Measurements from ENCODE around the gene ABI2.
"Not testable (repeated sequence)": the region's sequence is repeated elsewhere in the genome, so short reads cannot be mapped to it uniquely, and the experiment has no call there.

Gene ABI2

DNA sequence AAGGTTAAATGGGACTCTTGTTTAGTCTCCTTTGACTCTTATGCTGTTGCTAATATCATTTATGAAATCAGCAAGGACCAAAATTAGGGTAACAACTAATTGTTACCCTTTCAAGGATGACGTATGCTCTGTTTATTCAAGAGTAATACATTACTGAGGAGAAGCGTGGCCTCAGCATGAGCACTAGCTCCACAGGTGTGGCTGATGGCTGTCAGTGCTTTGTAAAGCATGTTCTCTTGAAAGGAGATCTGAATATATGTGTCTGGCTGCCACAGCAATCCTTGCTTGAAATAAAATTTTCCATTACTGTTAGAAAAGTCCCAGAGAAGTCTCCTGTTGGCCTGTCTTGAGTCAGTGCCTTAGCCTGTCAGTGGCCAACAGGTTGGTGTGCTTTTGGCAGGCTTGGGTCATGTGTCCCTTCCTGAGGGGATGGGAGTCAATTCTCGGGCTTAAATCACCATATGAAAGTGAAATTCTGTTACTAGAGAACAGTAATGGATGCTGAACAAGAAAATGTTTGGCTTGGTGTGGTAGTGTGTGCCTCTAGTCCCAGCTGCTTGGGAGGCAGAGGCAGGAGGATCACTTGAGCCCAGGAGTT is 32.7 kb downstream of the ABI2 start:
- no peaks in the 10 kb centered on the region for H3K9me3 ChIP-seq (replicated peaks; ENCODE audit: low read length)

GRCh38 chr2:203361495-203361894 is 33.3 kb downstream of the ABI2 start:
- H3K4me2 ChIP-seq (ENCODE audit: low read length) = no peak overlapping the region
- H3K4me3 ChIP-seq (ENCODE audit: low read length) = no peak overlapping the region
- peaks cover 3% of the 10 kb centered on the region for H3K36me3 ChIP-seq (ENCODE audit: insufficient read depth, low read length)
- no peak overlapping the region for H3K9ac ChIP-seq (ENCODE audit: low read depth, low read length)
- H3K9me3 ChIP-seq (replicated peaks; ENCODE audit: low read length) = no peaks in the 10 kb centered on the region
- no peaks in the 10 kb centered on the region for H3K27me3 ChIP-seq (ENCODE audit: control insufficient read depth, insufficient read depth, low read length)
- no peaks in the 10 kb centered on the region for H3K4me1 ChIP-seq (ENCODE audit: control insufficient read depth, insufficient read depth, low read length)

More for the DNA sequence above, 32.7 kb downstream of the ABI2 start:
- Histone ChIP-seq H3K4me2 (ENCODE audit: low read length) (no peak overlapping the region), H3K27me3 (ENCODE audit: control insufficient read depth, insufficient read depth, low read length) (no peaks in the 10 kb centered on the region), H3K4me3 (ENCODE audit: low read length) (no peak overlapping the region), H3K36me3 (ENCODE audit: insufficient read depth, low read length) (peaks cover 3% of the 10 kb centered on the region), H3K4me1 (ENCODE audit: control insufficient read depth, insufficient read depth, low read length) (no peaks in the 10 kb centered on the region), H3K9ac (ENCODE audit: low read depth, low read length) (no peak overlapping the region)

- Histone ChIP-seq H3K27me3 (ENCODE audit: control insufficient read depth, insufficient read depth, low read length) (no peaks in the 10 kb centered on the region), H3K9me3 (replicated peaks; ENCODE audit: low read length) (no peaks in the 10 kb centered on the region), H3K4me2 (ENCODE audit: low read length) (no peak overlapping the region), H3K9ac (ENCODE audit: low read depth, low read length) (no peak overlapping the region), H3K4me3 (ENCODE audit: low read length) (no peak overlapping the region), H3K4me1 (ENCODE audit: control insufficient read depth, insufficient read depth, low read length) (no peaks in the 10 kb centered on the region), H3K36me3 (ENCODE audit: insufficient read depth, low read length) (peaks cover 6% of the 10 kb centered on the region)
These were observed 33.7 kb downstream of the ABI2 start for GRCh38 chr2:203361922-203362321.

GRCh38 chr2:203366639-203367466 is 38.7 kb downstream of the ABI2 start:
- no peaks in the 10 kb centered on the region for H3K9me3 ChIP-seq (replicated peaks; ENCODE audit: low read length)
- no peak overlapping the region for H3K4me3 ChIP-seq (ENCODE audit: low read length)
- no peak overlapping the region for H3K4me2 ChIP-seq (ENCODE audit: low read length)
- H3K27me3 ChIP-seq (ENCODE audit: control insufficient read depth, insufficient read depth, low read length) = no peaks in the 10 kb centered on the region
- peaks cover 12% of the 10 kb centered on the region for H3K36me3 ChIP-seq (ENCODE audit: insufficient read depth, low read length)
- no peak overlapping the region for H3K9ac ChIP-seq (ENCODE audit: low read depth, low read length)
- no peaks in the 10 kb centered on the region for H3K4me1 ChIP-seq (ENCODE audit: control insufficient read depth, insufficient read depth, low read length)

DNA sequence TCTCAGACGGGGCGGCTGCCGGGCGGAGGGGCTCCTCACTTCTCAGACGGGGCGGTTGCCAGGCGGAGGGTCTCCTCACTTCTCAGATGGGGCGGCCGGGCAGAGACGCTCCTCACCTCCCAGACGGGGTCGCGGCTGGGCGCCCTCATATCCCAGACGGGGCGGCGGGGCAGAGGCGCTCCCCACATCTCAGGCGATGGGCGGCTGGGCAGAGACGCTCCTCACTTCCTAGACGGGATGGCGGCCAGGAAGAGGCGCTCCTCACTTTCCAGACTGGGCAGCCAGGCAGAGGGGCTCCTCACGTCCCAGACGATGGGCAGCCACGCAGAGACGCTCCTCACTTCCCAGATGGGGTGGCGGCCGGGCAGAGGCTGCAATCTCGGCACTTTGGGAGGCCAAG is 44.5 kb downstream of the ABI2 start:
- not testable (repeated sequence) for H3K9ac ChIP-seq (ENCODE audit: low read depth, low read length); H3K27me3 ChIP-seq (ENCODE audit: control insufficient read depth, insufficient read depth, low read length); H3K4me2 ChIP-seq (ENCODE audit: low read length); H3K4me3 ChIP-seq (ENCODE audit: low read length); H3K9me3 ChIP-seq (replicated peaks; ENCODE audit: low read length); H3K4me1 ChIP-seq (ENCODE audit: control insufficient read depth, insufficient read depth, low read length); H3K36me3 ChIP-seq (ENCODE audit: insufficient read depth, low read length)

DNA sequence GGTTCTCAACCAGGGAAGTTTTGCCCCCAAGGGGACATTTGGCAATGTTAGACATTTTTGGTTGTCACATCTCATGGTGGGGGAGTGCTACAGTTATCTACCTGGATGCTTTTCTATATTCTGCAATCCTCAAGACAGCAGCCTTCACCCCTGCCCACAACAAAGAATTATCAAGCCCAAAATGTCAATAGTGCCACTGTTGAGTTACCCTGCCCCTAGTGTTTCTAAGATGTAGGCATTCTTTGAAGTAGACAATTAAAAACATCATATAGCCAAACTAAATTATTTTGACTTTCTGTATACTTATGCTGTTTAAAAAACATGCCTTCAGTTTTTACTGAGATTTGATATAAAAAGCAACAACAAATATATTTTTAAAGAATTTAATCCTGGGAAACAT is 48.0 kb downstream of the ABI2 start:
- H3K9ac ChIP-seq (ENCODE audit: low read depth, low read length) = no peak overlapping the region
- H3K9me3 ChIP-seq (replicated peaks; ENCODE audit: low read length) = no peaks in the 10 kb centered on the region
- no peak overlapping the region for H3K4me2 ChIP-seq (ENCODE audit: low read length)
- H3K4me1 ChIP-seq (ENCODE audit: control insufficient read depth, insufficient read depth, low read length) = no peaks in the 10 kb centered on the region
- no peaks in the 10 kb centered on the region for H3K27me3 ChIP-seq (ENCODE audit: control insufficient read depth, insufficient read depth, low read length)
- peaks cover 3% of the 10 kb centered on the region for H3K36me3 ChIP-seq (ENCODE audit: insufficient read depth, low read length)
- no peak overlapping the region for H3K4me3 ChIP-seq (ENCODE audit: low read length)

GRCh38 chr2:203379156-203379555 is 51.0 kb downstream of the ABI2 start:
- no peak overlapping the region for H3K4me2 ChIP-seq (ENCODE audit: low read length)
- H3K27me3 ChIP-seq (ENCODE audit: control insufficient read depth, insufficient read depth, low read length) = no peaks in the 10 kb centered on the region
- H3K36me3 ChIP-seq (ENCODE audit: insufficient read depth, low read length) = peaks cover 10% of the 10 kb centered on the region
- H3K9ac ChIP-seq (ENCODE audit: low read depth, low read length) = no peak overlapping the region
- no peaks in the 10 kb centered on the region for H3K4me1 ChIP-seq (ENCODE audit: control insufficient read depth, insufficient read depth, low read length)
- no peaks in the 10 kb centered on the region for H3K9me3 ChIP-seq (replicated peaks; ENCODE audit: low read length)
- no peak overlapping the region for H3K4me3 ChIP-seq (ENCODE audit: low read length)

DNA sequence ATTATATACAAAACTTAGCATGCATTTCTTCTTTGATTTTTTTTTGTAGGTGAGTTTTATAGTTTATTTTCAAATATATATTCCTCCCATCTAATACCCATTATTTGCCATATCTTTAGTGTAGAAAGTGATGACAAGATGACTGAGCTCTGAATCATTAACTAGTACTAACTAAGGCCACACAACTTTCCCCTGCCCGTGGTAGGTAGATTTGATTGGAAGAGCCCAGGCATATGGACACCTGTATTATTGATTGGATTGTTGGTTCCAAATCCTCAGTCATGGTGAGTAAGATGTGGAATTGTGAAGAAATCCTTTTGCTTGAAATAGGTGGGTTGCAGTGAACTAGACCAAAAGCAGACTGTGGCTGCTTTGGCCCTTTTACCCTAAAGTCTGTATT is 54.8 kb downstream of the ABI2 start:
- Histone ChIP-seq H3K4me2 (ENCODE audit: low read length) (no peak overlapping the region), H3K9ac (ENCODE audit: low read depth, low read length) (no peak overlapping the region), H3K36me3 (ENCODE audit: insufficient read depth, low read length) (peaks cover 14% of the 10 kb centered on the region), H3K4me3 (ENCODE audit: low read length) (no peak overlapping the region), H3K9me3 (replicated peaks; ENCODE audit: low read length) (no peaks in the 10 kb centered on the region), H3K4me1 (ENCODE audit: control insufficient read depth, insufficient read depth, low read length) (no peaks in the 10 kb centered on the region), H3K27me3 (ENCODE audit: control insufficient read depth, insufficient read depth, low read length) (no peaks in the 10 kb centered on the region)

DNA sequence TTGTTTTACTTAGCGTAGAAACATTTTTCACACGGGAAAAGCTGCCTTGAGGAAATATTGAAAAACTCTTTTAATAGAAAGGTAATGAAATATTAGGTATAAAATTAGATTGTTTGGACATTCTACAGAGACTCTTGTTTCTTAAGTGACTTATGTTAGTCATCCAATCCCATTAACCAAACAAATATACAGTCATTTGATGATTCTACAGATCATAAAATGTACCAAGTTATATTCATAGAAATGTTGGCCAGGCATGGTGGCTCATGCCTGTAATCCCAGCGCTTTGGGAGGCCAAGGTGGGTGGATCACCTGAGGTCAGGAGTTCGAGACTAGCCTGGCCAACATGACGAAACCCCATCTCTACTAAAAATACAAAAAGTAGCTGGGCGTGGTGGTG is 60.0 kb downstream of the ABI2 start:
- H3K4me3 ChIP-seq (ENCODE audit: low read length); H3K9me3 ChIP-seq (replicated peaks; ENCODE audit: low read length); H3K9ac ChIP-seq (ENCODE audit: low read depth, low read length): not testable (repeated sequence)

DNA sequence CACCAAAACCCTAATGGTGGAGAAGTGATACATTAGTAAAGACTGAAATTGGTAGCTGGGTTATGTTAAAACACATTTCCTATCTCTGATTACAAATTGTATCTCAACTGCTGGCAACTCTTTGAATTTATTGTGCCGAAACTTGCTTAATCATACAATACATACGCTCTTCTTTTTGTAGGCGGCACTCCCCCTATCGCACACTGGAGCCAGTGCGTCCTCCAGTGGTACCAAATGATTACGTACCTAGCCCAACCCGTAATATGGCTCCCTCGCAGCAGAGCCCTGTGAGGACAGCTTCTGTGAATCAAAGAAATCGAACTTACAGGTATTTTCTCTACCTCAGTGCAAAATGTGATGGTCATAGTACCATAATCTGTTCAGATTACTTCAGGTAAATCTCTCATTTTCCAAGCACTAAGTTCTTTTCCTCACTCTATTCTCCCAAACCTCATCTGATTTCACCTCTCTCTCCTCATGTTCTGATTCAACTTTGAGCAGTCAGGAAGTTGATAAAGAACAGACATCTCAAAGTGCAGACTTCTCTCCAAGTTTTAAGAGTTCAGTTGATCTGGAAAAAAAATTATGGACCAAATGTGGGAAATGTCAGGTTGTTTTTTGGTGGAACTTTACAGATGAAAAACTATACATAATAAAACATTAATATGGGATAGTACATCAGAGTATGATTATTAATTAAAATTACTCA is 66.5 kb downstream of the ABI2 start:
- Histone ChIP-seq H3K27me3 (ENCODE audit: control insufficient read depth, insufficient read depth, low read length) (no peaks in the 10 kb centered on the region), H3K4me2 (ENCODE audit: low read length) (no peak overlapping the region), H3K4me1 (ENCODE audit: control insufficient read depth, insufficient read depth, low read length) (no peaks in the 10 kb centered on the region), H3K4me3 (ENCODE audit: low read length) (no peak overlapping the region), H3K9me3 (replicated peaks; ENCODE audit: low read length) (no peaks in the 10 kb centered on the region), H3K9ac (ENCODE audit: low read depth, low read length) (no peak overlapping the region), H3K36me3 (ENCODE audit: insufficient read depth, low read length) (peaks cover 28% of the 10 kb centered on the region)

More for the DNA sequence above, 60.0 kb downstream of the ABI2 start:
- H3K27me3 ChIP-seq (ENCODE audit: control insufficient read depth, insufficient read depth, low read length); H3K4me2 ChIP-seq (ENCODE audit: low read length); H3K36me3 ChIP-seq (ENCODE audit: insufficient read depth, low read length); H3K4me1 ChIP-seq (ENCODE audit: control insufficient read depth, insufficient read depth, low read length): not testable (repeated sequence)

DNA sequence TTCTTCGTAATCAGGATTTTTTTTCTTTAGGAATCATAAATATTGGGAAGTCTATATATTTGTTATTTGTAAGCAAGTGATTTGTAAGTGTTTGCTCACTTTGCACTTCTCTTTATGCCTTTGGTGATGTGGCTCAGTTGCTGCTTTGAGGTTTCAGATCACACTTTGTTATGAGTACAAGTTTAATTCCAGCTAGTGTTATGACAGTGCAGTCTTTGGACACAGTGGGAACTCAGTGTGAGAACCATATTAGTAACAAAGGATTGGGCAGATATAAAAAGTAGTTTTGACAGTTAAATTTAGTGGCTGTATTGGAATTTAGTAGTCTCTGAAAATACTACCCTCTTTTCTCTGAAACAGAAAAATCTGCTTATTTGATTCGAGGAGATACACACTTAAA is 67.7 kb downstream of the ABI2 start:
- H3K4me3 ChIP-seq (ENCODE audit: low read length) = no peak overlapping the region
- peaks cover 28% of the 10 kb centered on the region for H3K36me3 ChIP-seq (ENCODE audit: insufficient read depth, low read length)
- H3K4me2 ChIP-seq (ENCODE audit: low read length) = no peak overlapping the region

More for the DNA sequence above, 67.7 kb downstream of the ABI2 start:
- H3K27me3 ChIP-seq (ENCODE audit: control insufficient read depth, insufficient read depth, low read length) = no peaks in the 10 kb centered on the region
- no peak overlapping the region for H3K9ac ChIP-seq (ENCODE audit: low read depth, low read length)
- H3K9me3 ChIP-seq (replicated peaks; ENCODE audit: low read length) = no peaks in the 10 kb centered on the region
- H3K4me1 ChIP-seq (ENCODE audit: control insufficient read depth, insufficient read depth, low read length) = peaks cover 6% of the 10 kb centered on the region
